GM18868 (cell line): ENCODE measurements around the gene DSTYK.
"Not testable (repeated sequence)": the region's sequence is repeated elsewhere in the genome, so short reads cannot be mapped to it uniquely, and the experiment has no call there.

Experiments used
- ATAC-seq: cut with Tn5 transposase; IDR thresholded peaks from one replicate; pipeline ENCODE4 v1.9.1; 2021; ENCODE audit warnings: mild to moderate bottlenecking, moderate library complexity; ENCODE audit not compliant: unreplicated experiment

DSTYK gene

GRCh38 chr1:205217418-205217817, 5.9 kb upstream of the DSTYK start:
- no peak for ATAC-seq

- no peak for ATAC-seq
Observed at GRCh38 chr1:205216588-205216987, 5.1 kb upstream of the DSTYK start.

GRCh38 chr1:205214756-205215155, 3.3 kb upstream of the DSTYK start:
- no peak for ATAC-seq

GRCh38 chr1:205211839-205212536, 486 bp upstream of the DSTYK start:
- ATAC-seq, result peak; percentile 5

GRCh38 chr1:205210756-205211168, 740 bp downstream of the DSTYK start:
- peak; percentile 9 for ATAC-seq

- ATAC-seq, result no peak
Observed at GRCh38 chr1:205208811-205209210, 2.7 kb downstream of the DSTYK start.

GRCh38 chr1:205205055-205205454, 6.4 kb downstream of the DSTYK start:
- no peak for ATAC-seq

GRCh38 chr1:205204552-205204951, 7.0 kb downstream of the DSTYK start:
- no peak for ATAC-seq

- ATAC-seq, result no peak
Observed at GRCh38 chr1:205199931-205200299, 11.6 kb downstream of the DSTYK start.

GRCh38 chr1:205199090-205199930, 12.2 kb downstream of the DSTYK start:
- ATAC-seq, result no peak

- no peak for ATAC-seq
Observed at GRCh38 chr1:205192287-205192686, 19.2 kb downstream of the DSTYK start.

GRCh38 chr1:205191622-205192021, 19.9 kb downstream of the DSTYK start:
- ATAC-seq, result no peak

GRCh38 chr1:205190845-205191577, 20.5 kb downstream of the DSTYK start:
- ATAC-seq, result no peak

- no peak for ATAC-seq
Observed at GRCh38 chr1:205189131-205189530, 22.4 kb downstream of the DSTYK start.

GRCh38 chr1:205188596-205188995, 22.9 kb downstream of the DSTYK start:
- ATAC-seq, result no peak

- no peak for ATAC-seq
Observed at GRCh38 chr1:205188098-205188497, 23.4 kb downstream of the DSTYK start.

GRCh38 chr1:205187420-205187819, 24.1 kb downstream of the DSTYK start:
- no peak for ATAC-seq

GRCh38 chr1:205186191-205186590, 25.3 kb downstream of the DSTYK start:
- ATAC-seq, result no peak

GRCh38 chr1:205183676-205184335, 27.7 kb downstream of the DSTYK start:
- ATAC-seq, result no peak

- ATAC-seq, result no peak
Observed at GRCh38 chr1:205182930-205183329, 28.6 kb downstream of the DSTYK start.

- ATAC-seq, result not testable (repeated sequence)
Observed at GRCh38 chr1:205180331-205180730, 31.2 kb downstream of the DSTYK start.
